Trophoblast cell (in vitro differentiated cells and primary cell): ENCODE measurements around the gene TMCC1.

Source experiments
- DNase-seq, 2 donors: peaks; one replicate each; pipeline ENCODE4 v3.0.0-alpha.2; 2016
- H2AFZ ChIP-seq: 2 replicates; pipeline ENCODE4 v1.6.1; 2013; ENCODE audit warnings: low read length, moderate library complexity, mild to moderate bottlenecking; ENCODE audit not compliant: insufficient read depth, poor library complexity
- H2AK5ac ChIP-seq: 2 replicates; pipeline ENCODE4 v1.6.1; 2013; ENCODE audit warnings: mild to moderate bottlenecking, low read length
- H2BK120ac ChIP-seq: 2 replicates; pipeline ENCODE4 v1.6.1; 2013; ENCODE audit warnings: low read length, mild to moderate bottlenecking, moderate library complexity; ENCODE audit not compliant: insufficient read depth, poor library complexity
- H2BK12ac ChIP-seq: 2 replicates; pipeline ENCODE4 v1.6.1; 2013; ENCODE audit warnings: mild to moderate bottlenecking, low read length, moderate library complexity
- H2BK5ac ChIP-seq: 2 replicates; pipeline ENCODE4 v1.6.1; 2013; ENCODE audit warnings: low read length, low read depth, moderate library complexity, mild to moderate bottlenecking; ENCODE audit not compliant: poor library complexity
- H3K14ac ChIP-seq: 2 replicates; pipeline ENCODE4 v1.6.1; 2013; ENCODE audit warnings: mild to moderate bottlenecking, low read length
- H3K18ac ChIP-seq: 2 replicates; pipeline ENCODE4 v1.6.1; 2013; ENCODE audit warnings: mild to moderate bottlenecking, low read length
- H3K23ac ChIP-seq: 2 replicates; pipeline ENCODE4 v1.6.1; 2013; ENCODE audit warnings: low read length
- H3K27ac ChIP-seq: 2 replicates; pipeline ENCODE4 v1.5.1; 2013; ENCODE audit warnings: low read depth, mild to moderate bottlenecking, inconsistent platforms, low read length, moderate library complexity
- H3K27me3 ChIP-seq: 2 replicates; pipeline ENCODE4 v1.6.1; 2013; ENCODE audit warnings: inconsistent platforms, mild to moderate bottlenecking, low read length, moderate library complexity; ENCODE audit not compliant: insufficient read depth
- H3K36me3 ChIP-seq, 2 experiments: 1 replicate in 1 of 2; 2 replicates in 1 of 2; pipeline ENCODE4 v1.6.1; 2013; ENCODE audit warnings: low read length in 2 of 2, mild to moderate bottlenecking in 2 of 2, moderate library complexity in 1 of 2; ENCODE audit not compliant: insufficient read depth in 2 of 2, control insufficient read depth in 1 of 2
- H3K4ac ChIP-seq: 2 replicates; pipeline ENCODE4 v1.6.1; 2013; ENCODE audit warnings: low read depth, mild to moderate bottlenecking, low read length, moderate library complexity
- H3K4me1 ChIP-seq, 2 experiments: 1 replicate in 1 of 2; 2 replicates in 1 of 2; pipeline ENCODE4 v1.6.1; 2013; ENCODE audit warnings: low read length in 2 of 2, mild to moderate bottlenecking in 2 of 2, moderate library complexity in 1 of 2; ENCODE audit not compliant: insufficient read depth in 2 of 2, control insufficient read depth in 1 of 2
- H3K4me2 ChIP-seq: 2 replicates; pipeline ENCODE4 v1.6.1; 2013; ENCODE audit warnings: inconsistent platforms, mild to moderate bottlenecking, low read length, moderate library complexity
- H3K4me3 ChIP-seq: 2 replicates; pipeline ENCODE4 v1.5.1; 2013; ENCODE audit warnings: mild to moderate bottlenecking, low read depth, low read length, inconsistent platforms
- H3K79me1 ChIP-seq: one replicate; pipeline ENCODE4 v1.6.1; 2013; ENCODE audit warnings: low read length
- H3K79me2 ChIP-seq: 2 replicates; pipeline ENCODE4 v1.6.1; 2013; ENCODE audit warnings: low read length, mild to moderate bottlenecking; ENCODE audit not compliant: control insufficient read depth, insufficient read depth, poor library complexity
- H3K9ac ChIP-seq: 2 replicates; pipeline ENCODE4 v1.6.1; 2013; ENCODE audit warnings: mild to moderate bottlenecking, low read length
- H3K9me3 ChIP-seq: 2 replicates; pipeline ENCODE4 v1.6.1; 2013; ENCODE audit warnings: low read depth, mild to moderate bottlenecking, control low read depth, inconsistent platforms, low read length; ENCODE audit not compliant: insufficient read depth
- H4K12ac ChIP-seq: 2 replicates; pipeline ENCODE4 v1.6.1; 2013; ENCODE audit warnings: low read depth, mild to moderate bottlenecking, low read length, moderate library complexity
- H4K8ac ChIP-seq: 2 replicates; pipeline ENCODE4 v1.6.1; 2013; ENCODE audit warnings: low read depth, mild to moderate bottlenecking, low read length, moderate library complexity
- H4K91ac ChIP-seq: one replicate; pipeline ENCODE4 v1.6.1; 2013; ENCODE audit warnings: low read depth, mild to moderate bottlenecking, low read length, moderate library complexity
- WGBS: extraction: QIAGEN DNeasy Blood & Tissue Kit; methylation state at CpG from one replicate; pipeline ENCODE4 v1.1.7; 2013; ENCODE audit warnings: missing lambda C conversion rate; ENCODE audit not compliant: insufficient read length, insufficient coverage; ENCODE audit errors: extremely low coverage; 5-methylcytosine and 5-hydroxymethylcytosine counted together

Gene TMCC1

GRCh38 chr3:129599607-129600006 lies 293.9 kb downstream of the TMCC1 start:
- Histone ChIP-seq H2BK5ac (no peak overlapping the region), H2BK12ac (peak overlapping the region; percentile 63), H3K9ac (no peak overlapping the region), H2BK120ac (no peak overlapping the region), H4K8ac (peak overlapping the region; percentile 41), H3K14ac (peak overlapping the region; percentile 29), H4K91ac (peak overlapping the region; percentile 53), H3K36me3 (peaks cover 5 to 11% of the 10 kb centered on the region in 2 experiments), H3K79me1 (peaks cover 58% of the 10 kb centered on the region), H3K27me3 (no peaks in the 10 kb centered on the region), H2AFZ (no peak overlapping the region), H3K9me3 (no peaks in the 10 kb centered on the region), H4K12ac (no peak overlapping the region), H3K4ac (peak overlapping the region; percentile 44), H3K4me1 (peaks cover 70 to 78% of the 10 kb centered on the region in 2 experiments), H2AK5ac (peak overlapping the region; percentile 66), H3K18ac (peak overlapping the region; percentile 36), H3K4me3 (no peak overlapping the region), H3K23ac (no peak overlapping the region), H3K79me2 (peaks cover 69% of the 10 kb centered on the region), H3K4me2 (no peak overlapping the region), H3K27ac (peak overlapping the region; percentile 73)
- WGBS: no CpG with 5 or more reads among the region's 5 CpGs
- DNase-seq: peak; percentile 63 to 64

DNA sequence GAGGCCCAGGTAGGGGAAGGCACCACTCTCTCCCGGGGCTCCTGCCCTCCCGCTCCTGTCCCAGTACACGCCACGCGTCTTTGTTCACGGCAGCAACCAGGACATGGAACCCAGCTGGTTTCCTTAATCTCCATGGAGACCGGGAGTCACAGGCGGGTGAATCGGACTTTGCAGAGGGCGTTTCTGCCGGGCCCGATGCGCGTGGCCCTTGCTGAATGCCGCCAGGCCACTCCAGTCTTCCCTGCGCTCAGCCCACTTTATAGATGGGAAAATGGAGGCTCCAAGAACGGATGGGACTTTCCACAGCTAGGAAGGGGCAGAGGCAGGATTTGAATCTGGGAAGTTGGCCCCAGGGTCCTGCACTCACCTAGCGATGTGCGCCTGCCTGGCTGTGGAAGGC lies 294.4 kb downstream of the TMCC1 start:
- H2BK12ac ChIP-seq: peak overlapping the region; percentile 70
- peaks cover 65% of the 10 kb centered on the region for H3K79me2 ChIP-seq
- no peak overlapping the region for H2AFZ ChIP-seq
- H2BK5ac ChIP-seq: peak overlapping the region; percentile 43
- WGBS: no CpG with 5 or more reads among the region's 19 CpGs
- no peak overlapping the region for H3K4me3 ChIP-seq
- H3K23ac ChIP-seq: no peak overlapping the region
- H3K4me2 ChIP-seq: no peak overlapping the region
- H3K14ac ChIP-seq: peak overlapping the region; percentile 14
- H3K27ac ChIP-seq: peak overlapping the region; percentile 73
- no peak overlapping the region for H4K8ac ChIP-seq
- peak; percentile 29 to 63 for DNase-seq
- H3K9me3 ChIP-seq: no peaks in the 10 kb centered on the region
- H3K27me3 ChIP-seq: no peaks in the 10 kb centered on the region
- peak overlapping the region; percentile 53 for H3K18ac ChIP-seq
- H2AK5ac ChIP-seq: peak overlapping the region; percentile 60
- H2BK120ac ChIP-seq: peak overlapping the region; percentile 26
- H4K91ac ChIP-seq: peak overlapping the region; percentile 40
- H3K4me1 ChIP-seq: peaks cover 69 to 73% of the 10 kb centered on the region in 2 experiments
- H3K4ac ChIP-seq: peak overlapping the region; percentile 81
- no peak overlapping the region for H4K12ac ChIP-seq
- peaks cover 56% of the 10 kb centered on the region for H3K79me1 ChIP-seq
- peaks cover 7 to 13% of the 10 kb centered on the region in 2 experiments for H3K36me3 ChIP-seq
- H3K9ac ChIP-seq: no peak overlapping the region

DNA sequence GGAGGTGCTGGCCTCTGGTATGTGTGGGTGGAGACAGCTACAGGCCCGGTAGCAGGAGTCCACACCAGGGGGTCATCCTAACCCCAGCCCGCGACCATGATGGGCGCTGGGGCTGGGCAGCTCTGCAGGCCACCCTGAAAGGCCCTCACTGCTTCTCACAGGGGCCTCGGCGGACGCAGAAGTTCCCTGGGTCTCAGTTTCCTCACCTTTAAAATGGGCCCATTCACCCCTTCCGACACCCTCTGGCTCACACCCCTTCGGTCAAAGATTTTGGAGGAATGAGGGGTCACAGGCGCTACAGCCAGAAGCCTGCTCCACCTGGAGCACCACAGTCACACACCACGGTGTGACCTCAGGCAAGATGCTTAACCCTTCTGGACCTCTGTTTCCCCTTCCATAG lies 295.0 kb downstream of the TMCC1 start:
- peak overlapping the region; percentile 52 for H3K27ac ChIP-seq
- H3K36me3 ChIP-seq: peaks cover 12 to 19% of the 10 kb centered on the region in 2 experiments
- peak overlapping the region; percentile 10 for H2BK120ac ChIP-seq
- H3K79me2 ChIP-seq: peaks cover 60% of the 10 kb centered on the region
- no peaks in the 10 kb centered on the region for H3K9me3 ChIP-seq
- H4K91ac ChIP-seq: peak overlapping the region; percentile 40
- peak overlapping the region; percentile 44 for H2BK12ac ChIP-seq
- peak overlapping the region; percentile 40 for H3K14ac ChIP-seq
- no peak for DNase-seq
- H4K8ac ChIP-seq: peak overlapping the region; percentile 30
- H3K18ac ChIP-seq: peak overlapping the region; percentile 5
- H2AK5ac ChIP-seq: peak overlapping the region; percentile 20
- peaks cover 63 to 68% of the 10 kb centered on the region in 2 experiments for H3K4me1 ChIP-seq
- H3K4me3 ChIP-seq: no peak overlapping the region
- no CpG with 5 or more reads among the region's 11 CpGs for WGBS
- H3K4ac ChIP-seq: peak overlapping the region; percentile 63
- H3K27me3 ChIP-seq: no peaks in the 10 kb centered on the region
- H3K23ac ChIP-seq: no peak overlapping the region
- no peak overlapping the region for H2BK5ac ChIP-seq
- no peak overlapping the region for H2AFZ ChIP-seq
- no peak overlapping the region for H3K4me2 ChIP-seq
- peaks cover 51% of the 10 kb centered on the region for H3K79me1 ChIP-seq
- H4K12ac ChIP-seq: no peak overlapping the region
- no peak overlapping the region for H3K9ac ChIP-seq

- Histone ChIP-seq H3K4ac (peak overlapping the region; percentile 64), H3K79me1 (peaks cover 51% of the 10 kb centered on the region), H3K4me1 (peaks cover 63 to 68% of the 10 kb centered on the region in 2 experiments), H3K9me3 (peaks cover 2% of the 10 kb centered on the region), H4K8ac (peak overlapping the region; percentile 50), H3K14ac (peak overlapping the region; percentile 50), H3K27me3 (no peaks in the 10 kb centered on the region), H3K4me3 (no peak overlapping the region), H3K23ac (no peak overlapping the region), H2BK12ac (peak overlapping the region; percentile 41), H3K18ac (peak overlapping the region; percentile 44), H3K36me3 (peaks cover 15 to 22% of the 10 kb centered on the region in 2 experiments), H2AFZ (no peak overlapping the region), H3K9ac (no peak overlapping the region), H2BK120ac (peak overlapping the region; percentile 71), H2AK5ac (no peak overlapping the region), H4K91ac (peak overlapping the region; percentile 78), H3K4me2 (no peak overlapping the region), H2BK5ac (peak overlapping the region; percentile 73), H3K79me2 (peaks cover 60% of the 10 kb centered on the region), H4K12ac (no peak overlapping the region), H3K27ac (peak overlapping the region; percentile 78)
- no CpG with 5 or more reads among the region's 5 CpGs for WGBS
- DNase-seq: peak; percentile 98
These were observed 295.5 kb downstream of the TMCC1 start for GRCh38 chr3:129598000-129598381.
